ENCODE data around the gene CDC16.

CDC16 gene

GRCh38 chr13:114284680-114285079 lies 50.0 kb downstream of the CDC16 start:
- DNase-seq (ENCODE audit: extremely low read depth, low read depth): no peak
- TF ChIP-seq CTCF (IDR thresholded peaks at IDR 0.05; ENCODE audit: low read depth, low read length): no peak

GRCh38 chr13:114285166-114285808 lies 50.6 kb downstream of the CDC16 start:
- DNase-seq (ENCODE audit: extremely low read depth, low read depth): no peak
- TF ChIP-seq CTCF (IDR thresholded peaks at IDR 0.05; ENCODE audit: low read depth, low read length): no peak

- no peak for DNase-seq (ENCODE audit: extremely low read depth, low read depth)
- TF ChIP-seq CTCF (IDR thresholded peaks at IDR 0.05; ENCODE audit: low read depth, low read length): no peak
Observed at GRCh38 chr13:114286808-114287207, 52.1 kb downstream of the CDC16 start.

- no peak for TF ChIP-seq CTCF (IDR thresholded peaks at IDR 0.05; ENCODE audit: low read depth, low read length)
Observed at GRCh38 chr13:114288157-114288591, 53.5 kb downstream of the CDC16 start.

GRCh38 chr13:114296448-114296847 lies 61.8 kb downstream of the CDC16 start:
- DNase-seq (ENCODE audit: extremely low read depth, low read depth): no peak
- no peak for TF ChIP-seq CTCF (IDR thresholded peaks at IDR 0.05; ENCODE audit: low read depth, low read length)

More at GRCh38 chr13:114288157-114288591, 53.5 kb downstream of the CDC16 start:
- no peak for DNase-seq (ENCODE audit: extremely low read depth, low read depth)

GRCh38 chr13:114296902-114297301 lies 62.2 kb downstream of the CDC16 start:
- DNase-seq (ENCODE audit: extremely low read depth, low read depth): no peak
- TF ChIP-seq CTCF (IDR thresholded peaks at IDR 0.05; ENCODE audit: low read depth, low read length): no peak

- no peak for TF ChIP-seq CTCF (IDR thresholded peaks at IDR 0.05; ENCODE audit: low read depth, low read length)
- DNase-seq (ENCODE audit: extremely low read depth, low read depth): no peak
Observed at GRCh38 chr13:114298866-114299265, 64.2 kb downstream of the CDC16 start.
